ENCODE results near the gene INTS7. TPM values are rescaled to one million over a fixed set of nuclear protein-coding genes. Genes with fewer than 3 reads are reported as not detected.

The INTS7 gene
- total and polyA plus RNA-seq, 2 donors from 2014 or later: 5.1 to 9.8 TPM

- Histone ChIP-seq H3K27ac (ENCODE audit: low read depth in 2 of 2, low read length in 2 of 2) (no peak overlapping the region), H3K4me3 (ENCODE audit: low read length in 3 of 3) (no peak overlapping the region), H3K4me1 (ENCODE audit: control insufficient read depth in 2 of 3, insufficient read depth in 2 of 3, low read depth in 1 of 3, low read length in 3 of 3) (no peaks in the 10 kb centered on the region), H3K27me3 (ENCODE audit: control insufficient read depth, insufficient read depth, low read length) (no peaks in the 10 kb centered on the region), H3K9ac (ENCODE audit: low read length in 3 of 3) (no peak overlapping the region), H3K36me3 (ENCODE audit: control insufficient read depth in 2 of 3, insufficient read depth in 3 of 3, low read length in 3 of 3) (no peaks in the 10 kb centered on the region), H3K9me3 (ENCODE audit: control insufficient read depth in 2 of 3, insufficient read depth in 1 of 3, low read length in 3 of 3) (no peaks in the 10 kb centered on the region)
- TF ChIP-seq, protein P1, sequence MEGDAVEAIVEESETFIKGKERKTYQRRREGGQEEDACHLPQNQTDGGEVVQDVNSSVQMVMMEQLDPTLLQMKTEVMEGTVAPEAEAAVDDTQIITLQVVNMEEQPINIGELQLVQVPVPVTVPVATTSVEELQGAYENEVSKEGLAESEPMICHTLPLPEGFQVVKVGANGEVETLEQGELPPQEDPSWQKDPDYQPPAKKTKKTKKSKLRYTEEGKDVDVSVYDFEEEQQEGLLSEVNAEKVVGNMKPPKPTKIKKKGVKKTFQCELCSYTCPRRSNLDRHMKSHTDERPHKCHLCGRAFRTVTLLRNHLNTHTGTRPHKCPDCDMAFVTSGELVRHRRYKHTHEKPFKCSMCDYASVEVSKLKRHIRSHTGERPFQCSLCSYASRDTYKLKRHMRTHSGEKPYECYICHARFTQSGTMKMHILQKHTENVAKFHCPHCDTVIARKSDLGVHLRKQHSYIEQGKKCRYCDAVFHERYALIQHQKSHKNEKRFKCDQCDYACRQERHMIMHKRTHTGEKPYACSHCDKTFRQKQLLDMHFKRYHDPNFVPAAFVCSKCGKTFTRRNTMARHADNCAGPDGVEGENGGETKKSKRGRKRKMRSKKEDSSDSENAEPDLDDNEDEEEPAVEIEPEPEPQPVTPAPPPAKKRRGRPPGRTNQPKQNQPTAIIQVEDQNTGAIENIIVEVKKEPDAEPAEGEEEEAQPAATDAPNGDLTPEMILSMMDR (IDR thresholded peaks at IDR 0.05; ENCODE audit: borderline replicate concordance, extremely low read depth, insufficient read depth): no peak
- DNase-seq: no peak
- intact Hi-C loops (cut with DNase I): no loop called here
- FAIRE-seq: no peak
Observed at GRCh38 chr1:212078826-212079225, 43.5 kb upstream of the INTS7 start.

DNA sequence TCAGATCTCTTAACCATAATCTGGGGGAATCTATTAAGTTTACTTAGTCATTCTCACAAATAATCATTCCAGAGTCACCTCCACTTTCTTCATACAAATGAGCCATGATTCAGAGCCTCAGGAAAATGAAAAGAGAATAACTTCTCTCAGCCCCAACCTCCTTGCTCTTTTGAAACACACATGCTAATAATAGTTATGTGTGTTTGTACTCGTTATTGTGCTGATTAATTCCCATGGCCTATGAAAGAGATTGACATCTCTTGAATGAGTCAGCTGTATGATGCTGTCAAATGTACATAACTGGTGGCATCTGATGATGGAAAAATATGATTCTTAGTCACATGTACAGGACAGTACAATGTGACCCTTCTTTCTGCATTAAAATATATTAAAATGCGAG lies 41.7 kb upstream of the INTS7 start:
- Histone ChIP-seq H3K4me1 (ENCODE audit: control insufficient read depth in 2 of 3, insufficient read depth in 2 of 3, low read depth in 1 of 3, low read length in 3 of 3) (no peaks in the 10 kb centered on the region), H3K27ac (ENCODE audit: low read depth in 2 of 2, low read length in 2 of 2) (no peak overlapping the region), H3K9me3 (ENCODE audit: control insufficient read depth in 2 of 3, insufficient read depth in 1 of 3, low read length in 3 of 3) (no peaks in the 10 kb centered on the region), H3K9ac (ENCODE audit: low read length in 3 of 3) (no peak overlapping the region), H3K4me3 (ENCODE audit: low read length in 3 of 3) (no peak overlapping the region), H3K36me3 (ENCODE audit: control insufficient read depth in 2 of 3, insufficient read depth in 3 of 3, low read length in 3 of 3) (no peaks in the 10 kb centered on the region), H3K27me3 (ENCODE audit: control insufficient read depth, insufficient read depth, low read length) (no peaks in the 10 kb centered on the region)
- FAIRE-seq: no peak
- TF ChIP-seq, protein P1 (IDR thresholded peaks at IDR 0.05; ENCODE audit: borderline replicate concordance, extremely low read depth, insufficient read depth): no peak
- DNase-seq: no peak
- intact Hi-C loops (cut with DNase I): no loop called here

GRCh38 chr1:212074856-212075255 lies 39.5 kb upstream of the INTS7 start:
- no peaks in the 10 kb centered on the region for H3K27me3 ChIP-seq (ENCODE audit: control insufficient read depth, insufficient read depth, low read length)
- H3K36me3 ChIP-seq (ENCODE audit: control insufficient read depth in 2 of 3, insufficient read depth in 3 of 3, low read length in 3 of 3): no peaks in the 10 kb centered on the region
- FAIRE-seq (no peak), DNase-seq (no peak)
- H3K27ac ChIP-seq (ENCODE audit: low read depth in 2 of 2, low read length in 2 of 2): no peak overlapping the region
- TF ChIP-seq, protein P1 (IDR thresholded peaks at IDR 0.05; ENCODE audit: borderline replicate concordance, extremely low read depth, insufficient read depth): no peak
- no peak overlapping the region for H3K4me3 ChIP-seq (ENCODE audit: low read length in 3 of 3)
- no peaks in the 10 kb centered on the region for H3K9me3 ChIP-seq (ENCODE audit: control insufficient read depth in 2 of 3, insufficient read depth in 1 of 3, low read length in 3 of 3)
- H3K9ac ChIP-seq (ENCODE audit: low read length in 3 of 3): no peak overlapping the region
- intact Hi-C loops (cut with DNase I): no loop called here
- no peaks in the 10 kb centered on the region for H3K4me1 ChIP-seq (ENCODE audit: control insufficient read depth in 2 of 3, insufficient read depth in 2 of 3, low read depth in 1 of 3, low read length in 3 of 3)

- intact Hi-C loops (cut with DNase I): no loop called here
- Histone ChIP-seq H3K9me3 (ENCODE audit: control insufficient read depth in 2 of 3, insufficient read depth in 1 of 3, low read length in 3 of 3) (no peaks in the 10 kb centered on the region), H3K4me3 (ENCODE audit: low read length in 3 of 3) (no peak overlapping the region), H3K9ac (ENCODE audit: low read length in 3 of 3) (no peak overlapping the region), H3K27ac (ENCODE audit: low read depth in 2 of 2, low read length in 2 of 2) (no peak overlapping the region), H3K4me1 (ENCODE audit: control insufficient read depth in 2 of 3, insufficient read depth in 2 of 3, low read depth in 1 of 3, low read length in 3 of 3) (no peaks in the 10 kb centered on the region), H3K27me3 (ENCODE audit: control insufficient read depth, insufficient read depth, low read length) (no peaks in the 10 kb centered on the region), H3K36me3 (ENCODE audit: control insufficient read depth in 2 of 3, insufficient read depth in 3 of 3, low read length in 3 of 3) (no peaks in the 10 kb centered on the region)
- no peak for DNase-seq
- FAIRE-seq: no peak
- TF ChIP-seq, protein P1 (IDR thresholded peaks at IDR 0.05; ENCODE audit: borderline replicate concordance, extremely low read depth, insufficient read depth): no peak
Observed at GRCh38 chr1:212074313-212074712, 39.0 kb upstream of the INTS7 start.

All from kidney (tissue), 14 donors.